H9 (cell line): ENCODE measurements around the gene CES5A. TPM values are rescaled to one million over a fixed set of nuclear protein-coding genes. Genes with fewer than 3 reads are reported as not detected.

Experiments
- DNase-seq: peaks from one replicate; pipeline ENCODE4 v3.0.0-alpha.2; 2017
- H2AFZ ChIP-seq: one replicate; pipeline ENCODE4 v1.6.1; 2013; ENCODE audit warnings: mild to moderate bottlenecking, low read length, control low read depth, moderate library complexity
- H2AK5ac ChIP-seq: 2 replicates; pipeline ENCODE4 v1.6.1; 2013; ENCODE audit warnings: low read length, control low read depth, mixed read lengths; ENCODE audit not compliant: insufficient read length
- H2BK120ac ChIP-seq: one replicate; pipeline ENCODE4 v1.6.1; 2013; ENCODE audit warnings: low read depth, mild to moderate bottlenecking, low read length, control low read depth, inconsistent platforms; ENCODE audit not compliant: poor library complexity, severe bottlenecking
- H2BK12ac ChIP-seq: 2 replicates; pipeline ENCODE4 v1.6.1; 2013; ENCODE audit warnings: low read length, control low read depth, mixed read lengths, low read depth; ENCODE audit not compliant: insufficient read length
- H2BK15ac ChIP-seq: 2 replicates; pipeline ENCODE4 v1.6.1; 2013; ENCODE audit warnings: low read depth, low read length, control low read depth
- H2BK20ac ChIP-seq: one replicate; pipeline ENCODE4 v1.6.1; 2013; ENCODE audit warnings: low read depth, mild to moderate bottlenecking, low read length, control low read depth, inconsistent platforms; ENCODE audit not compliant: poor library complexity, severe bottlenecking
- H2BK5ac ChIP-seq: 2 replicates; pipeline ENCODE4 v1.6.1; 2013; ENCODE audit warnings: low read length, control low read depth, mixed read lengths; ENCODE audit not compliant: insufficient read length
- H3K14ac ChIP-seq: 2 replicates; pipeline ENCODE4 v1.6.1; 2013; ENCODE audit warnings: low read length, control low read depth; ENCODE audit not compliant: insufficient read depth
- H3K18ac ChIP-seq: 2 replicates; pipeline ENCODE4 v1.6.1; 2013; ENCODE audit warnings: low read depth, mild to moderate bottlenecking, mixed read lengths, low read length, control low read depth; ENCODE audit not compliant: insufficient read length
- H3K23ac ChIP-seq: 2 replicates; pipeline ENCODE4 v1.6.1; 2013; ENCODE audit warnings: low read length, control low read depth, mixed read lengths, low read depth; ENCODE audit not compliant: insufficient read length
- H3K23me2 ChIP-seq: 2 replicates; pipeline ENCODE4 v1.6.1; 2013; ENCODE audit warnings: low read depth, mild to moderate bottlenecking, mixed read lengths, low read length, control low read depth; ENCODE audit not compliant: insufficient read length, poor library complexity, severe bottlenecking
- H3K27ac ChIP-seq: 2 replicates; pipeline ENCODE4 v1.5.1; 2013; ENCODE audit warnings: low read length, control low read depth, mixed read lengths, low read depth; ENCODE audit not compliant: insufficient read length
- H3K27me3 ChIP-seq: 2 replicates; pipeline ENCODE4 v1.6.1; 2013; ENCODE audit warnings: low read length, control low read depth, inconsistent platforms; ENCODE audit not compliant: insufficient read depth
- H3K4ac ChIP-seq: 2 replicates; pipeline ENCODE4 v1.6.1; 2013; ENCODE audit warnings: low read depth, mild to moderate bottlenecking, control low read depth, inconsistent platforms, low read length, moderate library complexity
- H3K4me1 ChIP-seq: 2 replicates; pipeline ENCODE4 v1.6.1; 2013; ENCODE audit warnings: low read length, control low read depth, inconsistent platforms; ENCODE audit not compliant: insufficient read depth
- H3K4me2 ChIP-seq: 2 replicates; pipeline ENCODE4 v1.6.1; 2013; ENCODE audit warnings: low read length, control low read depth, mixed read lengths; ENCODE audit not compliant: insufficient read length, insufficient read depth
- H3K56ac ChIP-seq: 2 replicates; pipeline ENCODE4 v1.6.1; 2013; ENCODE audit warnings: low read depth, mild to moderate bottlenecking, mixed read lengths, low read length, control low read depth; ENCODE audit not compliant: insufficient read length
- H3K79me1 ChIP-seq: 2 replicates; pipeline ENCODE4 v1.6.1; 2013; ENCODE audit warnings: low read depth, mild to moderate bottlenecking, moderate library complexity, low read length, control low read depth, inconsistent platforms; ENCODE audit not compliant: insufficient read depth, poor library complexity, severe bottlenecking
- H3K79me2 ChIP-seq: 2 replicates; pipeline ENCODE4 v1.6.1; 2013; ENCODE audit warnings: low read length, control low read depth, inconsistent platforms; ENCODE audit not compliant: insufficient read depth
- H3K9ac ChIP-seq: 2 replicates; pipeline ENCODE4 v1.6.1; 2013; ENCODE audit warnings: low read length, control low read depth, mixed read lengths; ENCODE audit not compliant: insufficient read length; ENCODE audit errors: extremely low read depth
- H3K9me3 ChIP-seq: one replicate; pipeline ENCODE4 v1.6.1; 2013; ENCODE audit warnings: low read depth, low read length, inconsistent platforms; ENCODE audit not compliant: control insufficient read depth
- H3T11ph ChIP-seq: one replicate; pipeline ENCODE4 v1.6.1; 2013; ENCODE audit warnings: mild to moderate bottlenecking, low read length, control low read depth, inconsistent platforms
- H4K20me1 ChIP-seq: one replicate; pipeline ENCODE4 v1.6.1; 2013; ENCODE audit not compliant: control insufficient read depth, insufficient read length, insufficient read depth
- H4K5ac ChIP-seq: 2 replicates; pipeline ENCODE4 v1.6.1; 2013; ENCODE audit warnings: low read depth, mild to moderate bottlenecking, mixed read lengths, low read length, control low read depth; ENCODE audit not compliant: insufficient read length
- H4K8ac ChIP-seq: replicated peaks from 2 replicates; pipeline ENCODE4 v1.6.1; 2013; ENCODE audit warnings: low read length, control low read depth, mixed read lengths, low read depth; ENCODE audit not compliant: insufficient read length
- H4K91ac ChIP-seq: 2 replicates; pipeline ENCODE4 v1.6.1; 2013; ENCODE audit warnings: low read depth, mild to moderate bottlenecking, moderate library complexity, mixed read lengths, low read length, control low read depth; ENCODE audit not compliant: insufficient read length
- H3K27ac Mint-ChIP-seq, 3 experiments: 2 replicates in 2 of 3; 3 replicates in 1 of 3; pipeline ENCODE4 v1.8.0; 2020 to 2021; ENCODE audit warnings: mixed read lengths in 3 of 3, mild to moderate bottlenecking in 1 of 3, moderate library complexity in 1 of 3
- H3K27me3 Mint-ChIP-seq: 2 replicates; pipeline ENCODE4 v1.8.0; 2021; ENCODE audit warnings: low read depth, mild to moderate bottlenecking, moderate library complexity, mixed read lengths
- H3K36me3 Mint-ChIP-seq, 3 experiments: 2 replicates in 2 of 3; 3 replicates in 1 of 3; pipeline ENCODE4 v1.8.0; 2020 to 2021; ENCODE audit warnings: low read depth in 3 of 3, mixed read lengths in 3 of 3; ENCODE audit not compliant: insufficient read depth in 1 of 3
- H3K4me1 Mint-ChIP-seq, 2 experiments: 2 replicates each; pipeline ENCODE4 v1.8.0; 2020; ENCODE audit warnings: mixed read lengths in 2 of 2
- H3K4me3 Mint-ChIP-seq, 2 experiments: 2 replicates in 1 of 2; 3 replicates in 1 of 2; pipeline ENCODE4 v1.8.0; 2020 to 2021; ENCODE audit warnings: mild to moderate bottlenecking in 2 of 2, mixed read lengths in 2 of 2, moderate library complexity in 1 of 2
- H3K9me3 Mint-ChIP-seq, 2 experiments: 2 replicates in 1 of 2; 3 replicates in 1 of 2; pipeline ENCODE4 v1.8.0; 2020; ENCODE audit warnings: mild to moderate bottlenecking in 2 of 2, mixed read lengths in 2 of 2, moderate library complexity in 1 of 2
- CTCF ChIP-seq: fragments of 200-600 bp; sonication (generic); conservative IDR thresholded peaks from 3 replicates; pipeline ENCODE4 v1.8.0; 2021; ENCODE audit warnings: antibody characterized with exemption, mild to moderate bottlenecking
- WGBS: extraction: QIAGEN DNeasy Blood & Tissue Kit; methylation state at CpG from one replicate; pipeline ENCODE4 v1.1.7; 2013; ENCODE audit warnings: missing lambda C conversion rate, low lambda C conversion rate, mixed read lengths; ENCODE audit not compliant: insufficient read length; ENCODE audit errors: extremely low coverage; 5-methylcytosine and 5-hydroxymethylcytosine counted together
- total RNA-seq: library from RNA; stranded (reverse); gene quantifications from 2 replicates; pipeline ENCODE4 v1.2.1, GENCODE V29; 2021

CES5A gene
- total RNA-seq, 1 experiment from 2014 or later, result not detected

DNA sequence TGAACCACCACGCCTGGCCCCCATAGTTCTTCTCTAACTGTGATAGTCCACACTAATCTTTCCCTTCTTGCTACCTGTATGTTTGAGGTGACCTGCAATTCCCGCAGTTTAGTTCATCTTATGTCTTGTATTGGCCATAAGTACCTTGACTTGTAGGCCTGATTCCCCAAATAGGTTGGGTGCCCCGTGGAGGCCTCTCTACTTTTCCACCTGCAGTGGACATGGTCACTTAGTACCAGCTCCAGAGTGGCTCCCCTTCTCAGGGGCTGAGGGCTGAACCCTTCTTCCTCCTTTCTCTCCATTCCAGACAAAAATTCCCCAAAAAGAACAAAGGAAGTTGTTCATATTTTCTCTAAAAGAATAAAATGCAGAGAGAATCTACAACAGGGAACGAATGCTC, 33.5 kb upstream of the CES5A start:
- Histone ChIP-seq H3K27ac (no peak overlapping the region), H3K23ac (no peak overlapping the region), H3K56ac (no peak overlapping the region), H4K91ac (no peak overlapping the region), H3K79me2 (no peaks in the 10 kb centered on the region), H3K4ac (no peak overlapping the region), H3T11ph (no peak overlapping the region), H3K9ac (no peak overlapping the region), H2BK12ac (no peak overlapping the region), H3K14ac (no peak overlapping the region), H2BK15ac (no peak overlapping the region), H3K23me2 (no peaks in the 10 kb centered on the region), H4K8ac (no peak overlapping the region), H2AFZ (no peak overlapping the region), H3K4me2 (no peak overlapping the region), H2BK20ac (no peak overlapping the region), H2BK5ac (no peak overlapping the region), H2AK5ac (no peak overlapping the region), H3K79me1 (no peaks in the 10 kb centered on the region), H3K4me1 (no peaks in the 10 kb centered on the region), H3K18ac (no peak overlapping the region), H3K27me3 (no peaks in the 10 kb centered on the region), H4K5ac (no peak overlapping the region), H4K20me1 (no peaks in the 10 kb centered on the region), H2BK120ac (no peak overlapping the region), H3K9me3 (no peaks in the 10 kb centered on the region)
- H3K27ac Mint-ChIP-seq, result no peak overlapping the region
- H3K9me3 Mint-ChIP-seq, result peaks cover 3 to 8% of the 10 kb centered on the region in 2 experiments; a peak in 4 of 5 replicates
- H3K4me1 Mint-ChIP-seq, result peaks cover 3 to 14% of the 10 kb centered on the region in 2 experiments; a peak in 3 of 4 replicates
- no CpG with 5 or more reads among the region's 4 CpGs for WGBS
- no peak overlapping the region for H3K4me3 Mint-ChIP-seq
- no peak for TF ChIP-seq CTCF
- H3K27me3 Mint-ChIP-seq, result peaks cover 14% of the 10 kb centered on the region
- no peak for DNase-seq
- H3K36me3 Mint-ChIP-seq, result no peaks in the 10 kb centered on the region; a peak in 1 of 7 replicates
